GM23338 (cell line): ENCODE measurements around the gene ADAMTS1. TPM values are rescaled to one million over a fixed set of nuclear protein-coding genes. Genes with fewer than 3 reads are reported as not detected.

ENCODE experiments used
- ATAC-seq: fragments of 200-7000 bp; cut with Tn5 transposase; 3 replicates; pipeline ENCODE4 v1.9.1; 2020
- DNase-seq: peaks from one replicate; pipeline ENCODE4 v3.0.0-alpha.2; 2015; ENCODE audit warnings: low spot score
- H2AFZ ChIP-seq: fragments of 200-600 bp; sonication (generic); 2 replicates; pipeline ENCODE4 v1.8.0; 2016; ENCODE audit warnings: antibody characterized with exemption, mild to moderate bottlenecking, moderate library complexity
- H3F3A ChIP-seq: fragments of 200-600 bp; sonication (generic); replicated peaks from 2 replicates; pipeline ENCODE4 v1.8.0; 2017; ENCODE audit warnings: antibody characterized with exemption, mixed run types, low read depth
- H3K27ac ChIP-seq: fragments of 200-600 bp; sonication (generic); 2 replicates; pipeline ENCODE4 v1.6.1; 2016; ENCODE audit warnings: low read depth
- H3K27me3 ChIP-seq: fragments of 200-600 bp; sonication (generic); 2 replicates; pipeline ENCODE4 v1.8.0; 2016; ENCODE audit warnings: mild to moderate bottlenecking, mixed run types, moderate library complexity; ENCODE audit not compliant: insufficient read depth
- H3K36me3 ChIP-seq: fragments of 200-600 bp; sonication (generic); 2 replicates; pipeline ENCODE4 v1.8.0; 2016; ENCODE audit warnings: mild to moderate bottlenecking; ENCODE audit not compliant: insufficient read depth
- H3K4me1 ChIP-seq: fragments of 200-600 bp; sonication (generic); 2 replicates; pipeline ENCODE4 v1.8.0; 2016; ENCODE audit warnings: mild to moderate bottlenecking, moderate library complexity; ENCODE audit not compliant: insufficient read depth
- H3K4me2 ChIP-seq: fragments of 200-600 bp; sonication (generic); 2 replicates; pipeline ENCODE4 v1.7.1; 2017; ENCODE audit warnings: mixed run types
- H3K4me3 ChIP-seq: fragments of 200-600 bp; sonication (generic); 2 replicates; pipeline ENCODE4 v1.6.1; 2016; ENCODE audit warnings: mixed run types
- H3K79me2 ChIP-seq: fragments of 200-600 bp; sonication (generic); replicated peaks from 2 replicates; pipeline ENCODE4 v1.8.0; 2017; ENCODE audit warnings: mild to moderate bottlenecking; ENCODE audit not compliant: insufficient read depth
- H3K9me2 ChIP-seq: fragments of 200-600 bp; sonication (generic); 2 replicates; pipeline ENCODE4 v1.8.0; 2017; ENCODE audit not compliant: insufficient read depth
- H4K20me1 ChIP-seq: fragments of 200-600 bp; sonication (generic); replicated peaks from 2 replicates; pipeline ENCODE4 v1.8.0; 2017; ENCODE audit warnings: mild to moderate bottlenecking; ENCODE audit not compliant: insufficient read depth
- H3K27ac Mint-ChIP-seq: 2 replicates; pipeline ENCODE4 v1.8.0; 2020; ENCODE audit warnings: inconsistent platforms, mild to moderate bottlenecking, moderate library complexity, mixed read lengths
- H3K27me3 Mint-ChIP-seq: 3 replicates; pipeline ENCODE4 v1.8.0; 2022; ENCODE audit warnings: low read depth, mild to moderate bottlenecking, moderate library complexity, mixed read lengths, inconsistent platforms; ENCODE audit not compliant: insufficient read depth, poor library complexity
- H3K36me3 Mint-ChIP-seq: 3 replicates; pipeline ENCODE4 v1.8.0; 2021; ENCODE audit warnings: low read depth, mild to moderate bottlenecking, inconsistent platforms, moderate library complexity, mixed read lengths
- H3K4me1 Mint-ChIP-seq: 3 replicates; pipeline ENCODE4 v1.8.0; 2020; ENCODE audit warnings: mild to moderate bottlenecking, inconsistent platforms, mixed read lengths
- H3K4me3 Mint-ChIP-seq: 3 replicates; pipeline ENCODE4 v1.8.0; 2021; ENCODE audit warnings: moderate library complexity, mild to moderate bottlenecking, inconsistent platforms, mixed read lengths
- H3K9me3 Mint-ChIP-seq: 3 replicates; pipeline ENCODE4 v1.8.0; 2020; ENCODE audit warnings: moderate library complexity, mild to moderate bottlenecking, inconsistent platforms, mixed read lengths
- CREB1 ChIP-seq: fragments of 250-450 bp; sonication (Bioruptor Pico); IDR thresholded peaks from 2 replicates; pipeline ENCODE4 v1.5.0; 2020; ENCODE audit warnings: low read depth, mild to moderate bottlenecking, moderate library complexity
- CTCF ChIP-seq, 2 experiments: fragments of 200-600 bp in 1 of 2; sonication (generic) in 1 of 2; conservative IDR thresholded peaks; 2 replicates each; pipeline versions ENCODE4 v1.5.1 to v1.6.1; 2016 to 2017; ENCODE audit warnings: antibody characterized with exemption in 2 of 2, low read depth in 2 of 2, mild to moderate bottlenecking in 2 of 2, moderate library complexity in 1 of 2
- ETS1 ChIP-seq: IDR thresholded peaks from 2 replicates; pipeline ENCODE4 v1.6.1; 2016; ENCODE audit warnings: antibody characterized with exemption
- EZH2phosphoT487 ChIP-seq: fragments of 200-600 bp; sonication (generic); IDR thresholded peaks from one replicate; pipeline ENCODE4 v1.8.1; 2018; ENCODE audit warnings: antibody characterized with exemption; ENCODE audit not compliant: unreplicated experiment
- JUNB ChIP-seq: IDR thresholded peaks from one replicate; pipeline ENCODE4 v1.6.1; 2016; ENCODE audit warnings: antibody characterized with exemption; ENCODE audit not compliant: unreplicated experiment
- NANOG ChIP-seq: IDR thresholded peaks from 2 replicates; pipeline ENCODE4 v1.6.1; 2016; ENCODE audit warnings: antibody characterized with exemption, borderline replicate concordance
- REST ChIP-seq: IDR thresholded peaks from one replicate; pipeline ENCODE4 v1.6.1; 2018; ENCODE audit warnings: antibody characterized with exemption; ENCODE audit not compliant: unreplicated experiment
- STAT1 ChIP-seq: IDR thresholded peaks from one replicate; pipeline ENCODE4 v1.6.1; 2016; ENCODE audit warnings: antibody characterized with exemption; ENCODE audit not compliant: unreplicated experiment
- ZNF114 ChIP-seq: fragments of 250-450 bp; sonication (Bioruptor Pico); IDR thresholded peaks from 2 replicates; pipeline ENCODE4 v1.5.0; 2020; ENCODE audit warnings: mild to moderate bottlenecking, moderate library complexity
- ZNF331 ChIP-seq: fragments of 250-450 bp; sonication (Bioruptor Pico); IDR thresholded peaks from 2 replicates; pipeline ENCODE4 v1.5.0; 2020; ENCODE audit warnings: low read depth, mild to moderate bottlenecking, moderate library complexity
- polyA plus RNA-seq: library from polyadenylated mRNA; unstranded; fragments of >200 nt; fragmentation: Nextera tagmentation; extraction: Ambion mirVana; gene quantifications from 2 replicates; pipeline ENCODE4 v1.2.1, GENCODE V29; 2016
- total RNA-seq: library from RNA; depleted of rRNA; stranded (reverse); fragments of >200 nt; shearing (Covaris generic); gene quantifications from 2 replicates; pipeline ENCODE4 v1.2.3, GENCODE V29; 2014

ADAMTS1 gene
- total and polyA plus RNA-seq, 2 experiments from 2014 or later: 6.1 to 15.4 TPM

DNA sequence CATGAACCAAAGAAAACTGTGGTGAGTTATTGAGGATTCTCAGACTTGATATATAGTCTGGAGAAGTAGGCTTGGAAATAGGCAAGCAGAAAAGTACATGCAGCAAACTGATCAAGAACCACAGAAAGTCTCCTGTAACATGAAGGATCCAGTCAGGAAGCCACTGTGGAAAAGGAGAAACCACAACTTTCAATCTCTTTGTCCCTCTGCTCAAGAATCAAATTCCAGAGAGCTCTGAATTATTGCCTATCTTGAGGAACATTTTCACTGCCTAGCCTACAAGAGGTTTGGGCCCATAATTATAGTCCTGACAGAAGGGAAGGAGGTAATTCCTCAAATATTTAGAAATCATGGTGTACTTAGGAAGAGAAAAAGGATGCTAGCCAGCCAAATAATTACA, 43.0 kb upstream of the ADAMTS1 start (continued):
- TF ChIP-seq NANOG (no peak), ZNF331 (CRISPR knock-in tag) (no peak)

- H3K4me1 Mint-ChIP-seq: peaks cover 4% of the 10 kb centered on the region; the same call in 1 of the 3 replicates
- no peak overlapping the region for H3K4me3 ChIP-seq
- H3K79me2 ChIP-seq: no peaks in the 10 kb centered on the region
- H3F3A ChIP-seq: no peaks in the 10 kb centered on the region
- no peak overlapping the region for H2AFZ ChIP-seq
- no peak overlapping the region for H3K27ac Mint-ChIP-seq
- no peaks in the 10 kb centered on the region for H3K4me1 ChIP-seq
- peaks cover 10% of the 10 kb centered on the region for H3K9me2 ChIP-seq
- H3K4me3 Mint-ChIP-seq: no peak overlapping the region
- no peaks in the 10 kb centered on the region for H3K27me3 ChIP-seq
- DNase-seq (no peak), ATAC-seq (no peak)
- H3K36me3 ChIP-seq: no peaks in the 10 kb centered on the region
- no peaks in the 10 kb centered on the region for H3K36me3 Mint-ChIP-seq
- H3K27me3 Mint-ChIP-seq: no peaks in the 10 kb centered on the region
- no peak overlapping the region for H3K4me2 ChIP-seq
- H3K9me3 Mint-ChIP-seq: no peaks in the 10 kb centered on the region
- no peak overlapping the region for H3K27ac ChIP-seq
- TF ChIP-seq EZH2phosphoT487 (no peak), NANOG (no peak)
- no peaks in the 10 kb centered on the region for H4K20me1 ChIP-seq
Measured at GRCh38 chr21:26887251-26887650, 42.0 kb upstream of the ADAMTS1 start.

- no peak overlapping the region for H3K4me3 Mint-ChIP-seq
- no peak overlapping the region for H3K27ac Mint-ChIP-seq
Measured at GRCh38 chr21:26884436-26884835, 39.2 kb upstream of the ADAMTS1 start.

More at GRCh38 chr21:26884436-26884835, 39.2 kb upstream of the ADAMTS1 start:
- no peak overlapping the region for H3K4me3 ChIP-seq
- no peaks in the 10 kb centered on the region for H3K36me3 Mint-ChIP-seq
- H3K4me1 ChIP-seq: no peaks in the 10 kb centered on the region
- H3F3A ChIP-seq: no peaks in the 10 kb centered on the region
- ATAC-seq (no peak), DNase-seq (no peak)
- H2AFZ ChIP-seq: no peak overlapping the region
- no peak overlapping the region for H3K4me2 ChIP-seq
- no peaks in the 10 kb centered on the region for H3K27me3 Mint-ChIP-seq
- H3K27me3 ChIP-seq: no peaks in the 10 kb centered on the region
- H3K36me3 ChIP-seq: no peaks in the 10 kb centered on the region
- no peaks in the 10 kb centered on the region for H3K9me2 ChIP-seq
- H3K9me3 Mint-ChIP-seq: no peaks in the 10 kb centered on the region
- H4K20me1 ChIP-seq: no peaks in the 10 kb centered on the region
- H3K4me1 Mint-ChIP-seq: peaks cover 4% of the 10 kb centered on the region; the same call in 1 of the 3 replicates
- TF ChIP-seq CTCF (conservative IDR thresholded peaks at IDR 0.05; ENCODE audit: low read depth in 2 of 2) (no peak), REST (no peak), JUNB (no peak), STAT1 (no peak), ETS1 (no peak), CREB1 (CRISPR knock-in tag) (no peak), ZNF114 (CRISPR knock-in tag) (no peak)
- H3K79me2 ChIP-seq: no peaks in the 10 kb centered on the region
- H3K27ac ChIP-seq: no peak overlapping the region
